HUDEP-2 (cell line): Measurements from ENCODE around the gene XPNPEP3.
"Not testable (repeated sequence)": the region's sequence is repeated elsewhere in the genome, so short reads cannot be mapped to it uniquely, and the experiment has no call there.

Source experiments
- DNase-seq, 76 experiments: peaks; one replicate each; lab custom pipeline; 2025; ENCODE audit not compliant: unreplicated experiment in 76 of 76; lab: John Stamatoyannopoulos, UW

XPNPEP3 gene

DNA sequence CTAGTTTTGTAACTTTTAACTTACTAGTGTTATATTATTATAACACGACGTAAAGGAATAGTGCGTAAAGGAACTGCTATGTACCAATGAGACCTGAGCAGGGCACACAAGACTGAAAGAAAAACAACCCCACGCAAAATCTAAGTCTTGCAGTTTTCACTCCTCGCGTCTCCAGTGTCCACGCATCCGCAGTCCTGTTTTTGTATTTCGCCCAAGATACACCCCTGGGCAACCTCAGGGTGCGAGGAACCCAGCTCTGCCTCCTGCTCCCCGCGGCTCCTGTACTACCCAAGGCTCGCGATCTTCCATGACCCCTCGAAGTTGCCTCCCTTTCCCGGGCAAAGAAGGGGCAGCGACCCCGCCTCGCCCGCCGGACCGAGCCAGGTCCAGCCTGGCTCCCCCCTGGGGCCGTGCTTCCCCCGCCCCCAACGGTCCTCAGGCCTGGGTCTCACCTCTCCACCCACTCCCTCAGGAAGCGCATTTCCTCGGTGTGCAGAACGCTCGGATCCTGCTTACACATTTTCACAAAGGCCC is 902 bp upstream of the XPNPEP3 start:
- DNase-seq: peak in 30 of 76 experiments; percentile 5 to 65 (median 32)

DNA sequence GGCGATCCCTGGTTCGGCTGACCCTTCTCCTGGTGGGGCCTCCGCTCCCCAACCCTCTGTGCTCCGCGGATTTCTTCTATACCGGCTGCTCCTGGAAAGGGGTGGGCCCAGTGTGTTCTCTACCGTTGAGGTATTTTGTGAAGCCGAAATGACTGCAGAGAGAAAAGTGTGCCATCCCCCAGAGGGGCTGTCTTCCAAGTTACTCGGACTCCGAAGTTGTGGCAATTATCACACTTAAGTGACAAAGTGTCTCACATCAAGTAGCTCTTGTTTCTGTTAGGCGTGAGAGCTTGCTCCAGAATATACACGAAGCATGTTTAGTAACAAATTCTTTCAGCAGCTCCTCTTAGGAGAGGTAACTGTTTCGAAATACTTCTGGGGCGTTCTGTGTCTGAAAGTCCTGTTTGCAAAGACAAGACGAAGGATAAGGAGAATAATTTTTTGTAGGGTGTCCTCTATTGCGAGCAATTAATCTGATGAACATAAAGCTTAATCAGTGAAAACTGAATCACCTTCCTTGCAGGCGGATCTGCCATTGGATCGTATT is 434 bp downstream of the XPNPEP3 start:
- DNase-seq: no peak

DNA sequence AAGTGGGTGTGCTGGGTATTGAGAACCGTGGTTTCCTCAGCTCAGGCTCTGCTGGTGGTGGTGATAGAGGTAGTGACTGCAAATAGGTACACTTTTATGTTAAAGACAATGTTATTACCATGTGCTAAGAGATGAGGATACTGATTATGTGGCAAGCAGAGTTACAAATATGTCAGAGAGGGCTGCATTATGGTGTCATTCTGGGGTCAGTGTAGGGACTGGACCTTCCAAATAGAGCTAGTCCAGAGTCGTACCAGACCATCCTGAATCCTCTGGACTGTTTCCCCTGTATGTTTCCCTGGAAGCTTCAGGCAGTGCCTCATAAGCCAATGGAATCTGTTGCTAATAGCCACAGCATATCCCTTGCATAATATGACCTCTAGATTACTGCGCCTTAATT is 5.1 kb downstream of the XPNPEP3 start, which contains the start of gene DNAJB7:
Gene DNAJB7 (minus strand): TSS at position 101 of the 400 bp plus-strand sequence. CDS start 119 bp downstream, outside the sequence.
- no peak for DNase-seq

DNA sequence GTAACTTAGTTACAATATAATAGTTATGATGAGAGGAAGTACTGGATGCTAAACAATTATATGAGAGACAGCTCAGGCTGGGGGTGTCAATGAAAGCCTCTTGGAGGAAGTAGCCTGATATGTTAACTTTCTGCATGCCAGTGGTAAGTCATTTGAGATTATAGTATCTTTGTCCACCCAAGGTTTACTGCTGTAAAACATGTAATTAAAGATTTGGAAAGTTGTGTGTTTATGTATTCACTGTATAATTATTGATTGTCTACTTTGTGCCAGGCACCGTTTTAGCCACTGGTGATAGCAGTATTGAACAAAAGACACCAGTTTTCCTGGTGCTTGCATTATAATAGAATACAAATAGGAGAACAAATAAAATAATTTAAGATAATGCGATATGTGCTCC is 5.6 kb downstream of the XPNPEP3 start:
- no peak for DNase-seq

DNA sequence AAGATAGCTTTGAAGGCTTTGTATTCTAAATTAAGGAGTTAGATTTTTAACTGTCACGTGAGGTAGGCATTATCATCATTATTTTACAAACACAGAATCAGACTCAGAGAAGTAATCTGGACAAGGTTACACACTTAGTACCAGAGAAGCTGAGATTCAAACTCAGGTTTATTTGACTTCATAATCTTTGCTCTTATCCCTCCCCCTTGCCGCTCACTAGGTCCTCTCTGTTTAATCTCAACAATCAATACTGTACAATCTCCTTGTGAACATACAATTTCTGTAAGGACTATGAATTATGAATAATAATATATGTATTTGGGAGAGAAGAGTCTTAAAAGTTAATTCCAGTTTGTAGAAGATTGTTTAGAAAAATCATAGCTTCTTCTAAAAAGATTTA is 10.2 kb downstream of the XPNPEP3 start:
- no peak for DNase-seq

DNA sequence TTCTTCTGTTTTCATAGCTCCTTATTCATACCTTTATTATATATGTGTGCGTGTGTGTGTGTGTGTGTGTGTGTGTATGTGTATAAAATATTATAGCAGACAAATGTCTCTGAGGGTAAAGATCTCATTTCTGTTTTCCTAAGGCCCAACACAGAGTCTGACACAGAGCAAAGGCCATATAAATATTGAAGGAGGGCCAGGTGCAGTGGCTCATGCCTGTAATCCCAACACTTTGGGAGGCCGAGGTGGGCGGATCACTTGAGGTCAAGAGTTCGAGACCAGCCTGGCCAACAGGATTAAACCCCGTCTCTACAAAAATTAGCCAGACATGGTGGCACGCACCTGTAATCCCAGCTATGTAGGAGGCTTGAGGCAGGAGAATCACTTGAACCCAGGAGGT is 11.4 kb downstream of the XPNPEP3 start:
- not testable (repeated sequence) for DNase-seq

DNA sequence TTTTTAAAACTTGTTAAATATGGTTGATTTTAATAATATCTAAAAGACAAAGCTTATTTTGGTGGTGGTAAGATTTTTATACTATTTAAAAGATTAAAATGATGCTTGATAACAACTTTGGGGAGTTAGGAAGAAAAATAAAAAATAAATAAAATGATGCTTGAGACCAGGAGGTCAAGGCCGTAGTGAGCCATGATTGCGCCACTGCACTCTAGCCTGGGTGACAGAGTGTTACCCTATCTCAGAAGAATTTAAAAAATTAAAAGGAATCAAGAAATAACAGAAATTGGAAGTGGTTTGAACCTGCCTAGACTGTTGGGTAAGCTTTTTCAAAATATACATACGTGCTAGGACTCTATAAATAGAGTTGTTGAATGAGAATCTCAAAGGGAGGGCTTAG is 17.1 kb downstream of the XPNPEP3 start:
- no peak for DNase-seq

DNA sequence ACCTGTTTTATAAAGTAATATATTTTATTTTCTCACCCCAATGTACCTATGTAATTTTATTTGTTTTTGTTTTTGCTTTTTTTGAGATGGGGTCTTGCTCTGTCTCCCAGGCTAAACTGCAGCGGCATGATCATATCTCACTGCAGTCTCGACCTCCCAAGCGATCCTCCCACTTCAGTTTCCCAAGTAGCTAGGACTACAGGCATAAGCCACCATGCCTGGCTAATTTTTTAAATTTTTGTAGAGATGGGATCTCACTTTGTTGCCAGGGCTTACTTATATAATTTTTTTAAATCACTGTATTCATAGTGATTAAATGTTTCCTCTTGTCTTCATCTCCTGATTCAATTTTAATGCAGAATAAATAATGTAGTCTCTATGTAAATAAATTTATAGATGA is 18.2 kb downstream of the XPNPEP3 start:
- no peak for DNase-seq

DNA sequence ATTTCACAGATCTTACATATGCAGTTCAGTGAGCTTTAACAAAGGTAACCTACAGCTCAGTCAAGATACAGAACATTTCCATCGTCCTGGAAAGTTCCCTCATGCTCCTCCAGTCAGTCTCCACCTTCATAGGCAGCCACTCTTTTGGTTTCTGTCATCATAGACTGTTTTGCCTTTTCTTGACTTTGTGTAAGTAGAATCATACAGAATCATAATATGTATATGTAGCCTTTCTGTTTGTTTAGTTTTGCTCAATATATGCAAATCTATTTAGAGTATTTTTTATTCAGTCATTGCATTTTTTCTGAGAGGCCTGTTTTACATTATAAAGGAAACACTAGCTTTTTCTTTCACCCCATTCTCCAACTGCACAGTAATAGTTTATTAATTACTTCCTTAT is 20.0 kb downstream of the XPNPEP3 start:
- no peak for DNase-seq

DNA sequence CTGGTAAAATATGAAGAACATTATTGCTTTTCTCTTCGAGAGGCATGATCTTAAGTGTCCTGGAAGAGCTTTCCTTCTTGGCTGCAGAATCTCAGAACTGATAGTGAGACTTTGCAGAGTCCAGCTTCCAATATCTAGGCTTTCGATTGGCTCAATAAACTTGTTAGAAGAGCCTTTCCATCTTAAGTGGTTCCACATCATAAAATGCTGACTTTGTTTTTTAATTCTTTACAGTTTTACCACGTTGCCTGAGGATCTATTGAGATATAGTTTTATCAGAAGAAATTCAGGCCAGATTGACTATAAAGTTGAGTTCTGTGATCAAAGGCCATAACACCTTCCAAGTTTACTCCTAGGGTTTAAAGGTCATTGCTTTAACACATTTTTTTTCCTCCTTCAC is 20.5 kb downstream of the XPNPEP3 start:
- no peak for DNase-seq

DNA sequence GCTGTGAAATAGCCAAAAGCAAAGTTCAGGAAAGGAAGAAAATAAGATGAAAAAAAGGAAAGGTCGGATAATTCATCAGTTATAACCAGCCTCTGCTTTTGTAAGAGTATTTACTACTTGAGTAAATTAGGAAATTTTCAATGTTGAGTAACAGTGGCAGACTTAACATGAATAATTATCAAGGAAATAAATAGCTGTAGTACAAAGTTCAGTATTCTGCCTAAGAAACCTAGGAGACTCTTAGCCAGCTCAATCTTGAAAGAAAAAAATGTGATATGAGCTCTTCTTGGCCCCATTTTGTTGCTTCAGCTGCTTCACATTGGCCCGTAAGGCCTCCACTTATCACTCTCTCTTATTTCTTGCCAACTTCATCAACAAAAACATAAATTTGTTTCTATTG is 22.0 kb downstream of the XPNPEP3 start:
- DNase-seq: no peak

DNA sequence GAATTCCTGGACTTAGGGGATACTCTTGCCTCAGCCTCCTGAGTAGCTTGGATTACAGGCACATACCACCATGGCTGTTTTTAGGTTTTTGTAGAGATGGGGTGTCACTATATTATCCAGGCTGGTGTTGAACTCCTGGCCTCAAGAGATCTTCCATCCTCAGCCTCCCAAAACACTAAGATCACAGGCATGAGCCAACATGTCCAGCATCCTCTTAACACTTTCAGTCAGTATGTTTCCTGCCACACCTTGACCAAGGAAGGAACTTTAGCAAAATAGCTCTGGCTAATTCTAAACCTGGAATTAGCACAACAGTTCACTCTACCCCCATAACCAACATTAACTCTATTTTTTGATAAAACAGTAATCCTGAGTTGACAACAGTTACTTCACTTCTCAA is 32.2 kb downstream of the XPNPEP3 start:
- DNase-seq: no peak

DNA sequence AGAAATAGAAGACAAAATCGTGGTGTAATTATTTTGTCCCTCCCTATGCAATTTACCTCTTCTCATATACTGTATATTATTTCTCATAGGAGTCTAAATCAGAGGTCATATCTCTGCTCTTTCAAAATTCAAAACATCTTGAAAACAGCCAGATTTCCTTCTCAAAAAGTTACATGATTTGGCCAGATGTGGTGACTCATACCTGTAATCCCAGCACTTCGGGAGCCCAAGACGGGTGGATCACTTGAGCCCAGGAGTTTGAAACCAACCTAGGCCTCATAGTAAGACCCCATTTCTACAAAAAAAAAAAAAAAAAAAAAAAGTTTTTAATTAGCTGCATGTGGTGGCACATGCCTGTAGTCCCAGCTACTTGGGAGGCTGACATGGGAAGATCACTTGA is 33.9 kb downstream of the XPNPEP3 start:
- no peak for DNase-seq

DNA sequence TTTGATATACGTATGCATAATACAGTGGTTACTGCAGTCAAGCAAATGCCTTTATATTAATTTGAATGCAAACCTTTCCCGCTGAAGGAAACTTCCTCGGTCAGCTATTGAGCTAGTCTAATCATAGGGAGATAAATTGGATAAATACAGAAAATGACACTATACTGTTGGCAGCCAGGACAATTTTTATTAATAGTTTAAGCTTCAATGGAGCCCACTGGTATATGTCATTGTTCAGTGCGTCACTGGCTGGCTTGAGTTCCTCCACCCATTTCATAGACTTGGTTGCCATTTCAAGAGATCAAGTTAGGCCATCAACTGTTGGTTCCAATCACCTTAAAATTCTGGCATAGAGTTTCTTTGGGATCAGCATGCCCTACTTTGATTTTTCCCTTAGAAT is 37.5 kb downstream of the XPNPEP3 start:
- no peak for DNase-seq

DNA sequence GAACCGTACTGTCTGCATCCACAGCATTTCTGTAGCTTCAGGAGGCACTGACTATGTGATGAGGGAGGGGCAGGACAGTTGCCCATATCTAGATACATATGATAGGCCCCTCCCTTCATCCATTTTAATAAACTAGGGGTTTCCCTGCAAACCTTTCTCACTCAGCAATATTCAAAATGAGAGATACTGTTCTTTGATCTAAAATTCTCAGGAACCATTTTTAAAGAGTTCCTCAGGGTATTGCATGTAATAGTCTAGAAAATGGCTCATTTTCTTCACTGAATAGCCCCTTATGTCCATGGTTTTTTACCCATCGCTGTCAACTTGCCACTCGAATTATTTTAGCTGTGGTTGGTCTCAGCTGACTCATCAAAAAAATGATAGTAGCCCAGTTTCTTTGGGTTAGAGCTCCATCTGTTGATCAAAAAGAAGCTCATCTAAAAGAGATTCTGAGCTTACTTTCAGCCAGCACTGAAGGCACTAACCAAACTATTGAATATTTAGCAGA is 42.0 kb downstream of the XPNPEP3 start:
- DNase-seq: peak in 60 of 76 experiments; percentile 3 to 82 (median 47)

DNA sequence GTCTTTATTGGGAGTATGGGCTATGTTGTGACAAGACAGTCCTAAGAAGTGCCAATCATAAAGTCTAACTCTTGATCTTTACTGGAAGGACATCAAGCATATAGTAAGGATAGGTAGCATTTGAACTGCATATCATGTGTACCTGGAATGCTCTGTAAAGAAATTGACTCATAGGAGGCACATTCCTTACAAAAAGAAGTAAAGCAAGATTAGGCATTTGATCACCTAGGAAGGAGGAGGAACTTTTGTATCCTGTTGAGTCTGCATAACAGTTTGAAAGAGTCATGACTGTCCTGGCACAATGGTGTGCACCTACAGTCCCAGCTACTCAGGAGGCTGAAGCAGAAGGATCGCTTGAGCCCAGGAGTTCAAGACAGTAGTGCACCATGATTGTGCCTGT is 47.2 kb downstream of the XPNPEP3 start:
- DNase-seq: no peak

DNA sequence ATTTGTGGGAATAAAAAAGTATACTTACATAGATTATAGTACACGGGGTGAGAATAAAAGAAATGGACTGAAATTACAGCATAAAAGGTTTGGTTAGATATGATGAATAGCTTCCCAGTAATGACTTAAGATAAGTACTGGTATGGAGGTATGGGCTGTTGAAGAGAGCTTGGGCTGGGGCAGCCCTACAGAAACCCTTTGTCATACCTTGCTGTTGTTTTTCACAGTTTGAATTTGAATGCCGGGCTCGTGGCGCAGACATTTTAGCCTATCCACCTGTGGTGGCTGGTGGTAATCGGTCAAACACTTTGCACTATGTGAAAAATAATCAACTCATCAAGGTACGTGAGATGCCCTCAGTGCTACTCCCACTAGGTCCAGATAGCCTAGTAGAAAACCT is 51.9 kb downstream of the XPNPEP3 start:
- DNase-seq: no peak

DNA sequence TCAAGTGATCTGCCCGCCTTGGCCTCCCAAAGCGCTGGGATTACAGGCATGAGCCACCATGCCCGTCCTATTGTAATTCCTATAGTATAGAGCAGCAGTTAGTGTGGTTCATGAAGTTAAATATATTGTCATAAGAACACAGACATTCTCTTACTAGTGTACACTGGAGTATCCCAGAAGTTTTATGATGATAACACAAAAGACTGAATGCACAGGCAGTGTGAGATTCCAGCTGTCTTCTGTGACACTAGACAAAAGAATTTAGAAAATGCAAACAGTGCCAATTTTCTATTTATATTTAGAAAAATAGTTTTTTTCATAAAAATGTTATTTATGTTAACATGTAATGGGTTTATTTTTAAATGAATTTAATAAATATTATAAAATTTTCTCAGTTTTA is 54.8 kb downstream of the XPNPEP3 start:
- no peak for DNase-seq

DNA sequence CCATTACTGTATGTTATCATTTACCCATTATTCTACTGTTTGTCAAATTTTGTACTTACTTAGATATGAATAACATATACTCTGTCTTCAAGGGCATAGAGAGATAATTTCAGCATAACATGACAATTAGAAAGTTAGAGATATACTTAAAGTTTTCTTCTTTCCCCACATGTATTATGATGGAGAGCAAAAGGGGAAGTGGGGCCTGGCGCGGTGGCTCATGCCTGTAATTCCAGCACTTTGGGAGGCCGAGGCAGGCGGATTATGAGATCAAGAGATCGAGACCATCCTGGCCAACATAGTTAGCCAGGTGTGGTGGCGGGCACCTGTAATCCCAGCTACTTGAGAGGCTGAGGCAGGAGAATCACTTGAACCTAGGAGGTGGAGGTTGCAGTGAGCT is 56.0 kb downstream of the XPNPEP3 start:
- not testable (repeated sequence) for DNase-seq

DNA sequence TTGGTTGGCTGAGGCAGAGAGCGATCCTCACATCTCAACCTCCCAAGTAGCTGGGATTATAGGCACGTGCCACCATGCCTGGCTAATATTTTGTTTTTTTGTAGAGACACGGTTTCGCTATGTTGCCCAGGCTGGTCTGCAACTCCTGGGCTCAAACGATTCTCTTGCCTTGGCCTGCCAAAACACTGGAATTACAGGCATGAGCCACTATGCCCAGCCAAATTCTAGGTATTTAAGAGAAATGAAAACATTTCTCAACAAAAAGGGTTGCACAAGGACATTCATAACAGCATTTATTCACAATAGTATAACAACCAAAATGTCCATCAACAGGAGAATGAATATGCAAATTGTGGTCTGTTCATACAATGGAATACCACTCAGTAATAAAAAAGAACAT is 62.5 kb downstream of the XPNPEP3 start:
- no peak for DNase-seq

DNA sequence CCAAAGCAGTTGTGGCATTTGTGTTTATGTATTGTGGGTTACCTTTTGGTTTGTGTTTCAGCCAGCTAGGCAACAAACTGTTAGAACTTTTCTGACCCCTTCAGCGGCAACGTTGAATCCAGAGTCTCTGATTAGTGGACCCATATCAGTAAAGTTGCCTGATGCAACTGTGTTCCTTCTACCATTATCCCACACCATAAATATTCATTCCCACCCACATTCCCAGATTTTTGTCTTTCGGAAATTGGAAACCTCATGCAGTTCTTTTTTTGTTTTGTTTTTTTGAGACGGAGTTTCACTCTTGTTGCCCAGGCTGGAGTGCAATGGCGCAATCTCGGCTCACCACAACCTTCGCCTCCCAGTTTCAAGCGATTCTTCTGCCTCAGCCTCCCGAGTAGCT is 63.6 kb downstream of the XPNPEP3 start:
- no peak for DNase-seq

DNA sequence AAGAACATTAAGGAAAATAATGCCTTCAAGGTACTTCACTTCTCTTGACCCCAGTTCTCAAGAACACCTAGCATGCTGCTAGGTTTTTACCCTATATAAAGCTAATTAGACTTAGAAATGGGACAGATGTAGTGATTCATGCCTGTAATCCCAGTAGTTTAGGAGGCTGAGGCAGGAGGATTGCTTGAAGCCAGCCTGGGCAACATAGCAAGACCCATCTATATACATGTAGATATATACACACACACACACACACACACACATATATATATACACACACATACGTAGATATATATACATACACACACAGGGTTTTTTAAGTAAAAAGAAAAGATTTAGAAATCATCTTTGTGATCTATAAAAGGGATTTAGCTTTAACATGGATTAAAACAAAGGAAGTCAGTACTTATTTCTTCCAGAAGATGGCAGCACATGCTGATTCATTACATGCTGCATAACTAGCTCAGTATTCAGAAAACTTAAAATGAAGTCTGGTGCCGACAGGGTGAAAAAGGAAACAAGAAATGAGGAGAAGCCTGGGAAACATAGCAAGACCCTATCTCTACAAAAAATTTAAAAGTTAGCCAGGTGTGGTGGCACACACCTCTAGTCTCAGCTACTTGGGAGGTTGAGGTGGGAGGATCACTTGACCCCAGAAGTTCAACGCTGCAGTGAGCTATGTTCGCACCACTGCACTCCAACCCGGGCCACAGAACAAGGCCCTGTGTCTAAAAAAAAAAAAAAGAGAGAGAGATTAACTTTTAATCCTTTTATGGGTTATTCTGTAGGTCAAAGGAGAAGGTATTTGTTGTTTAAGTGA is 65.7 kb downstream of the XPNPEP3 start:
- peak in 26 of 76 experiments; percentile 4 to 64 (median 32) for DNase-seq
